LNCAP (cell line): ENCODE data around the gene FBXO11.

Source experiments
- TF ChIP-seq, protein P1 (sequence below): fragments of 450-650 bp; IDR thresholded peaks from 2 replicates; pipeline ENCODE4 v1.5.1; 2017; ENCODE audit warnings: mild to moderate bottlenecking

FBXO11 gene

GRCh38 chr2:47900857-47901256 lies 5.4 kb downstream of the FBXO11 start:
- TF ChIP-seq, protein P1, sequence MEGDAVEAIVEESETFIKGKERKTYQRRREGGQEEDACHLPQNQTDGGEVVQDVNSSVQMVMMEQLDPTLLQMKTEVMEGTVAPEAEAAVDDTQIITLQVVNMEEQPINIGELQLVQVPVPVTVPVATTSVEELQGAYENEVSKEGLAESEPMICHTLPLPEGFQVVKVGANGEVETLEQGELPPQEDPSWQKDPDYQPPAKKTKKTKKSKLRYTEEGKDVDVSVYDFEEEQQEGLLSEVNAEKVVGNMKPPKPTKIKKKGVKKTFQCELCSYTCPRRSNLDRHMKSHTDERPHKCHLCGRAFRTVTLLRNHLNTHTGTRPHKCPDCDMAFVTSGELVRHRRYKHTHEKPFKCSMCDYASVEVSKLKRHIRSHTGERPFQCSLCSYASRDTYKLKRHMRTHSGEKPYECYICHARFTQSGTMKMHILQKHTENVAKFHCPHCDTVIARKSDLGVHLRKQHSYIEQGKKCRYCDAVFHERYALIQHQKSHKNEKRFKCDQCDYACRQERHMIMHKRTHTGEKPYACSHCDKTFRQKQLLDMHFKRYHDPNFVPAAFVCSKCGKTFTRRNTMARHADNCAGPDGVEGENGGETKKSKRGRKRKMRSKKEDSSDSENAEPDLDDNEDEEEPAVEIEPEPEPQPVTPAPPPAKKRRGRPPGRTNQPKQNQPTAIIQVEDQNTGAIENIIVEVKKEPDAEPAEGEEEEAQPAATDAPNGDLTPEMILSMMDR = no peak

- TF ChIP-seq, protein P1 = no peak
These were observed 6.1 kb downstream of the FBXO11 start for GRCh38 chr2:47899915-47900816.

- TF ChIP-seq, protein P1 = no peak
These were observed 8.2 kb downstream of the FBXO11 start for GRCh38 chr2:47897883-47898731.

- TF ChIP-seq, protein P1 = no peak
These were observed 9.8 kb downstream of the FBXO11 start for GRCh38 chr2:47896450-47896968.

DNA sequence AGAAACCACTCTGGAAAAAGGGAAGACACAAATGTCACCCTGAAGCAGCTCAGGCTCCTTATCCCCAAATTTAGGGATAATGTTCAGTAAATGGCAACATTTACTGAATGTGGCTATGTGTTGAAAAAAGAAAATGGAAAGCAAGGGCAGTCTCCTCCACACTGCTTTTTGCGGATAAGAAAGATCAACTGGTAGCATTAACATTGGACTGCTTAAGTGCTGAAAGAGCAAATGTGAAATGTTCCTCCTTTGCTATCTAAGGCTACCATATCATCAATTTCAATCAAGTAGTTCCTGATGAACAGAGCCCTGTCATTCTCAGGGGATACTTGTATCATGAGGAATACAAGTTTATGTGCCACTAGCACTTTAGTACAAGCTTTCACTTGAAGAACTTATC lies 12.5 kb downstream of the FBXO11 start:
- TF ChIP-seq, protein P1 = no peak

GRCh38 chr2:47892338-47892730 lies 14.0 kb downstream of the FBXO11 start:
- TF ChIP-seq, protein P1 = no peak
